Spinal cord (tissue), 10 donors: ENCODE data around the gene FUS. TPM values are rescaled to one million over a fixed set of nuclear protein-coding genes. Genes with fewer than 3 reads are reported as not detected.
"Not testable (repeated sequence)": the region's sequence is repeated elsewhere in the genome, so short reads cannot be mapped to it uniquely, and the experiment has no call there.

ENCODE experiments used
- DNase-seq, 6 donors: peaks; one replicate each; pipeline versions ENCODE4 v3.0.0 to v3.0.0-alpha.2; 2013 to 2015; ENCODE audit warnings: low spot score in 6 of 6, low read depth in 4 of 6
- H3K27ac ChIP-seq: one replicate; pipeline ENCODE4 v1.5.1; 2013; ENCODE audit warnings: low read depth, low read length, control low read depth
- H3K27me3 ChIP-seq: one replicate; pipeline ENCODE4 v1.6.1; 2013; ENCODE audit warnings: low read length; ENCODE audit not compliant: control insufficient read depth, insufficient read depth
- H3K36me3 ChIP-seq: one replicate; pipeline ENCODE4 v1.6.1; 2013; ENCODE audit warnings: low read length; ENCODE audit not compliant: control insufficient read depth, insufficient read depth
- H3K4me1 ChIP-seq: one replicate; pipeline ENCODE4 v1.6.1; 2013; ENCODE audit warnings: low read length; ENCODE audit not compliant: control insufficient read depth, insufficient read depth
- H3K4me3 ChIP-seq: one replicate; pipeline ENCODE4 v1.5.1; 2013; ENCODE audit warnings: low read depth, low read length, control low read depth
- H3K9me3 ChIP-seq: one replicate; pipeline ENCODE4 v1.6.1; 2013; ENCODE audit warnings: low read length; ENCODE audit not compliant: control insufficient read depth, insufficient read depth
- WGBS: methylation state at CpG from one replicate; pipeline ENCODE4 v1.1.5; 2013; ENCODE audit warnings: missing lambda C conversion rate; ENCODE audit not compliant: insufficient coverage; 5-methylcytosine and 5-hydroxymethylcytosine counted together
- polyA plus RNA-seq, 2 donors: library from polyadenylated mRNA; unstranded; fragments of 120-200 nt; gene quantifications; one replicate each; pipeline ENCODE4 v1.2.1, GENCODE V29; 2013; ENCODE audit not compliant: insufficient read length in 2 of 2
- total RNA-seq, 2 donors: library from RNA; depleted of rRNA in 1 of 2; stranded (reverse); fragments of 120-200 nt in 1 of 2; fragments of >200 nt in 1 of 2; gene quantifications; one replicate each; pipeline versions ENCODE4 v1.2.3 to v1.2.4, GENCODE V29; 2013 to 2014
- donor health status: healthy.

The FUS gene
- total and polyA plus RNA-seq, 4 donors: 49.9 to 673 (median 307) TPM

DNA sequence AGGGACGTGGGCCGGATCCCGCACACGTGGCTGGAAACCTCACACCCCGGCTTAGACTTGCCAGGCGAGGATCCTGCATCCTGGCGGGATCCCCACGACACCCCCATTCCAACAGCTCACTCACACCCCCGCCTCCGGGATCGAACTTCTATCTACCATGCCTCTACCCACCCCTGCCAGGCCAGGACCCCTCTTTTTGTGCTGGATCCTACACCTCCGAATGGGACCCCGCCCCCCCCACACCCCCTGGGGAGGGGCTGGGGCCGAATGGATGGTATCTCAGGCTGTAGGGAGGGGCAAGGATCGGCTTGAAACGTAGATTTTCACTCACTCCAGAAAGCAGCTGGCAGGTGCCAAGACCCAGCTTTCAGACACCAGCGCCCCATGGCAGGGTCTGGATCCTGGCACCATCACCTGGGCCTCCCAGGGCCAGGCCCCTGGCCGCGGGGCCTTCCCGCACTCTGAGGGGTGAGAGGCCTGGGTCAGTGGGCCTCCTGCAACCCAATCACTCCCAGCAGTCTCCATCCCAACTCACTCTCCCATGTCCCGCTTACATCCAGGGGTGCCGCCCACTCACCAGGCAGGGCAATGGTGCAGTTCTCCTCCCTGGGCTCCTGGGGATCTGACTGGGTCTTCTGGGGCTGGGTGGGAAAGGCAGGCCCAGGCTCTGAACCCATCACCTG is 36.8 kb upstream of the FUS start:
- Histone ChIP-seq H3K9me3 (no peaks in the 10 kb centered on the region), H3K27ac (no peak overlapping the region), H3K27me3 (peaks cover 16% of the 10 kb centered on the region), H3K4me1 (peaks cover 17% of the 10 kb centered on the region), H3K4me3 (no peak overlapping the region), H3K36me3 (peaks cover 6% of the 10 kb centered on the region)
- 54% methylated on average over 17 of the region's 22 CpGs for WGBS
- DNase-seq: no peak

GRCh38 chr16:31143694-31144148 is 36.2 kb upstream of the FUS start:
- peaks cover 6% of the 10 kb centered on the region for H3K36me3 ChIP-seq
- H3K9me3 ChIP-seq: no peaks in the 10 kb centered on the region
- WGBS: 91% methylated on average over 7 of the region's 8 CpGs
- no peak overlapping the region for H3K4me3 ChIP-seq
- no peak for DNase-seq
- peaks cover 17% of the 10 kb centered on the region for H3K4me1 ChIP-seq
- peaks cover 22% of the 10 kb centered on the region for H3K27me3 ChIP-seq
- H3K27ac ChIP-seq: no peak overlapping the region

DNA sequence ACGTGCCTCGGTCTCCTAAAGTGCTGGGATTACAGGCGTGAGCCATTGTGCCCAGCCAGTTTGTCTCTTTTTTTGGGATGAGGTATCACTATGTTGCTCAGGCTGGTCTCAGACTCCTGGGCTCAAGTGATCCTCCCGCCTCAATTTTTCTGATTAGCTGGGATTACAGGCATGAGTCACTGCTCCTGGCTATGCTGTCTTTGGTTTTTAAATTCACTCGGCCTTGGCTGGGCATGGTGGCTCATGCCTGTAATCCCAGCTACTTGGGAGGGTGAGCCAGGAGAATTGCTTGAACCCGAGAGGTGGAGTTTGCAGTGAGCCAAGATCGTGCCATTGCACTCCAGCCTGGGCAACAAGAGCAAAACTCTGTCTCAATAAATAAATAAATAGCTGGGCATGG is 35.5 kb upstream of the FUS start:
- peaks cover 17% of the 10 kb centered on the region for H3K4me1 ChIP-seq
- H3K27me3 ChIP-seq: peaks cover 29% of the 10 kb centered on the region
- DNase-seq, H3K4me3 ChIP-seq, H3K36me3 ChIP-seq, H3K9me3 ChIP-seq, H3K27ac ChIP-seq: not testable (repeated sequence)
- 100% methylated on average over 5 of the region's 7 CpGs for WGBS

GRCh38 chr16:31145398-31145990 is 34.4 kb upstream of the FUS start:
- Histone ChIP-seq H3K27ac (no peak overlapping the region), H3K36me3 (no peaks in the 10 kb centered on the region), H3K4me1 (peaks cover 17% of the 10 kb centered on the region), H3K9me3 (no peaks in the 10 kb centered on the region), H3K4me3 (no peak overlapping the region), H3K27me3 (peaks cover 32% of the 10 kb centered on the region)
- no peak for DNase-seq
- WGBS: 68% methylated on average over 7 of the region's 12 CpGs

DNA sequence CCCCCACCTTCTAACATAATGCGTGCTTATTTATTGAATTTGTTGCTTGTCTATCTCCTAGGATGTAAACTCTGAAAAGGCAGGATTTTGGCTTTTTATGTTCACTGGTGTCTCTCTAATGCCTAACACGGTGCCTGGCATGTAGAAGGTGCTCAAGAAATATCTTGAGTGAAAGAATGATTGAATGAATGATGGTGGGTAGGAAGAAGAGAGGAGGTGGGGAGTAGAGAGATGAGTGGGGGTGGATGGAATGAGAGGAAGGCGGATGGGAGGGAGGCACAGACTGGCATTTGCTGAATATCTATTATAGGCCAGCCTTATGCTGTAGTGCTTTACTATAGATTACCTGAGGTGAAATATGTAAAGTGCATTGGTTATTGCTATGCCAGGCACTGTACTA is 32.4 kb upstream of the FUS start:
- Histone ChIP-seq H3K27ac (no peak overlapping the region), H3K36me3 (no peaks in the 10 kb centered on the region), H3K4me3 (no peak overlapping the region), H3K27me3 (peaks cover 32% of the 10 kb centered on the region), H3K9me3 (no peaks in the 10 kb centered on the region), H3K4me1 (peaks cover 6% of the 10 kb centered on the region)
- WGBS: 94% methylated on average over 1 of the region's 3 CpGs
- DNase-seq: no peak

DNA sequence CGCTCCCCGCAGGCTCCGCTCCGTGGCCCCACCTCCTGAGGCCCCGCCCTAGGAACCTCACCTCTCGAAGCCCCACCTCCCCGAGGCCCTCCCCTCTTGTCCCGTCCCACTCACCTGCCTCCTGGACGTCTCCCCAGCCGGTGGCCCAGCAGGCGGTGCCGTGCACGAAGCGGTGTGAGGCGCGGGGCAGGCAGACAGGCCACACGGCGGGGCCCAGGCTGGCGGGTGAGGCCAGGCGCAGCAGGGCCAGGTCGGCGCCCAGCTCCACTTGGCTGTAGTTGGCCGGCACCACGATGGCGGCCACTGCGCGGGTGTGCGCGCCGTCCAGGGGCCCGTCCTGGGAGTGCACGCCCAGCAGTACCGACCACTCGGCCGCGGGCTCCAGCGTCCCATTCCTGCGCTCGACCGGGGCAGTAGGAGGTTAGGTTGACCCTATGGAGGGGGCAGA is 31.6 kb upstream of the FUS start:
- 8% methylated on average over 40 of the region's 40 CpGs for WGBS
- no peak overlapping the region for H3K4me3 ChIP-seq

GRCh38 chr16:31148896-31149295 is 31.0 kb upstream of the FUS start:
- no peaks in the 10 kb centered on the region for H3K36me3 ChIP-seq
- no peaks in the 10 kb centered on the region for H3K9me3 ChIP-seq
- peaks cover 32% of the 10 kb centered on the region for H3K27me3 ChIP-seq
- no peaks in the 10 kb centered on the region for H3K4me1 ChIP-seq
- 71% methylated on average over 25 of the region's 25 CpGs for WGBS
- no peak overlapping the region for H3K27ac ChIP-seq
- H3K4me3 ChIP-seq: no peak overlapping the region
- no peak for DNase-seq

More for the DNA sequence above, 31.6 kb upstream of the FUS start:
- Histone ChIP-seq H3K27ac (no peak overlapping the region), H3K36me3 (no peaks in the 10 kb centered on the region), H3K9me3 (no peaks in the 10 kb centered on the region), H3K27me3 (peaks cover 32% of the 10 kb centered on the region), H3K4me1 (peaks cover under 1% of the 10 kb centered on the region)
- no peak for DNase-seq

- no peaks in the 10 kb centered on the region for H3K36me3 ChIP-seq
- no peak for DNase-seq
- 90% methylated on average over 2 of the region's 5 CpGs for WGBS
- no peaks in the 10 kb centered on the region for H3K4me1 ChIP-seq
- no peaks in the 10 kb centered on the region for H3K9me3 ChIP-seq
- H3K4me3 ChIP-seq: no peak overlapping the region
- H3K27ac ChIP-seq: no peak overlapping the region
- H3K27me3 ChIP-seq: peaks cover 32% of the 10 kb centered on the region
Measured at GRCh38 chr16:31149332-31149731, 30.6 kb upstream of the FUS start.

DNA sequence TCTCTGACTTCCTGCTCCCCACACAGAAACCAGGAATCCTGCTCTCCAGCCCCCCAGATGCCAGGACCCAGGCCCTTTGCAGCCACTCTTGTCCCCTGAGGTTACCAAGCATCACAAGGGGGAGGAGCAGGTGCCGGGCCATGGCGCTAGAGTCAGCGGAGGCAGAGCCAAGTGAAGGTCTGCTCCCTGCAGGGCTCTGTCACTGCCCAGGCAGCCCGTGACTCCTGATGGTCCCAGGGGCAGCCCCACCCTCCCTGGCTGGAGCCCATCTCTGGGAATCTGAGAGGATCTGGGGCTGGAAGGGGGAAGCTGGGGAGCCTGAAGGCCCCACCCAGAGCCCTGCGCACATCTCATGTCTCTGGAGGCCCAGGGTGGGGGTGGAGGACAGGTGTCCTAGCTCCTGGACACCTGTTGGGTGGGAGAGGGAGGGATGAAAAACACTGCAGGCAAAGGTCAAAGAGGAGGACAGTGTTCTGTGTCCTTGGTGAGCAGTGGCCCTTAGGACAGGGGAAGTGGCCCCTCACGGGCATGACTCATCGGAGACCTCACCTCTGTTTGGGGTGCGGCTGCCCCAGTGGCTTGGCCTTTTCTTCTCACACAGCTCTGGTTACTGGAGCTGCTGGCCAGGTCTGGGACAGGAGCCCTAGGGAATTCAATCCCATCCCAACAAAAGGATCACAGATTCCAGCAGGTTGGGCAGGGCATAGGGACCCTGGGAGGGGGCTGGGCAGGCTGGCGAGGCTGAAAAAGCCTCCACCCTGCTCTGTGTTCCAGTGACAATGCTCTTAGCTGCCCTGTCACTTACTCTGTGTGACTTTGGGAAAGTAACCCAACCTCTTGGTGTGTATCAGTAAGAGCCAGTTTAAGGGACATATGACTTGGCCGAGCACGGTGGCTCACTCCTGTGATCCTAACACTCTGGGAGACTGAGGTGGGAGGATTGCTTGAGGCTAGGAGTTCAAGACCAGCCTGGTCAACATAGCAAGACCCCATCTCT is 29.7 kb upstream of the FUS start, which contains the start of gene PRSS36:
TSS of gene PRSS36 (minus strand) at position 173 of the 997 bp plus-strand sequence. CDS start at position 142, 31 bp downstream.
- Histone ChIP-seq H3K36me3 (no peaks in the 10 kb centered on the region), H3K27me3 (peaks cover 32% of the 10 kb centered on the region), H3K27ac (no peak within 1 kb of the TSS), H3K9me3 (no peaks in the 10 kb centered on the region), H3K4me3 (no peak within 1 kb of the TSS), H3K4me1 (no peaks in the 10 kb centered on the region)
- no peak for DNase-seq
- WGBS: 65% methylated on average over 11 of the region's 11 CpGs
